HTERT RPE-1 (cell line): ENCODE measurements around the gene NCS1.

Experiments
- in situ Hi-C: fragments of 300-500 bp; cut with MboI; formaldehyde crosslinking; loops from 4 replicates; pipeline ENCODE4 v1.14.3; 2020; ENCODE audit warnings: low sequenced_read_pairs

The NCS1 gene

GRCh38 chr9:130284690-130285089 is 112.5 kb downstream of the NCS1 start:
- in situ Hi-C loops: no loop called here

DNA sequence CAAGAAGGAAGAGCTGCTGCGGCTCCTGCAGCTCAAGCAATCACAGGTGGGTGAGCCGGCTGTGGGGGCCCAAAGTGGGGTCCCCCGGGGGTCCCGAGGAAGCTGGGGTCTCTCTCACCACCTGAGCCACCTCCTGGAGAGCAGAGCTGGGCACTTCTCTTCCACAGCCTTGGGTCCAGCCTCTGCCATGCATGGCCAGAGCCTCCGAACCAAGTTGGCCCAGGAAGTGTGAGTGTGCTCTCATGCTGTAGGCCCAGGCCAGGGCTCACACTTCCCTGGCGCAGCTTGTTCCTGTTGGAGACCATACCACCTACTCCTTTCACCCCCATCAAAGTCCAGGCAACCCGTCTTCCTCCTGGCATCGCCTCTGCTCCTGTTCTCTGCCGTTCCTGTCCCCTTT is 113.1 kb downstream of the NCS1 start:
- in situ Hi-C loops: no loop called here

GRCh38 chr9:130286072-130286770 is 114.0 kb downstream of the NCS1 start:
- in situ Hi-C loops: no loop called here
